Memory B cell (primary cell): ENCODE measurements around the gene RAD51AP2.
A peak's percentile ranks its signal among the peaks of the same experiment; 100 is the strongest.

Experiments used
- ATAC-seq: fragments of 150-1000 bp; cut with Tn5 transposase; 2 replicates; pipeline ENCODE4 v1.10.0; 2021; ENCODE audit warnings: low read depth, mild to moderate bottlenecking, moderate library complexity
- DNase-seq, 2 donors: peaks; one replicate each; pipeline ENCODE4 v3.0.0; 2022; ENCODE audit warnings: low spot score in 2 of 2
- H3K27ac Mint-ChIP-seq: one replicate; pipeline ENCODE4 v1.8.0; 2022; ENCODE audit warnings: mild to moderate bottlenecking, moderate library complexity, mixed read lengths
- H3K27me3 Mint-ChIP-seq: one replicate; pipeline ENCODE4 v1.8.0; 2022; ENCODE audit warnings: mixed read lengths
- H3K36me3 Mint-ChIP-seq: one replicate; pipeline ENCODE4 v1.8.0; 2022; ENCODE audit warnings: mild to moderate bottlenecking, mixed read lengths
- H3K4me1 Mint-ChIP-seq: one replicate; pipeline ENCODE4 v1.8.0; 2022; ENCODE audit warnings: mixed read lengths
- H3K4me3 Mint-ChIP-seq: one replicate; pipeline ENCODE4 v1.8.0; 2022; ENCODE audit warnings: mild to moderate bottlenecking, moderate library complexity, mixed read lengths
- H3K9me3 Mint-ChIP-seq: one replicate; pipeline ENCODE4 v1.8.0; 2022; ENCODE audit warnings: mixed read lengths

Gene RAD51AP2

GRCh38 chr2:17541531-17541950, 23.3 kb upstream of the RAD51AP2 start:
- Mint-ChIP-seq H3K36me3 (no peaks in the 10 kb centered on the region), H3K27me3 (peaks cover 26% of the 10 kb centered on the region), H3K4me1 (peaks cover 13% of the 10 kb centered on the region), H3K27ac (no peak overlapping the region), H3K9me3 (no peaks in the 10 kb centered on the region), H3K4me3 (no peak overlapping the region)
- DNase-seq (no peak), ATAC-seq (no peak)

- peak overlapping the region; percentile 48 for H3K4me3 Mint-ChIP-seq
- no peak overlapping the region for H3K27ac Mint-ChIP-seq
- H3K36me3 Mint-ChIP-seq = no peaks in the 10 kb centered on the region
- ATAC-seq (no peak), DNase-seq (no peak)
- H3K27me3 Mint-ChIP-seq = peaks cover 29% of the 10 kb centered on the region
- H3K9me3 Mint-ChIP-seq = no peaks in the 10 kb centered on the region
- peaks cover 13% of the 10 kb centered on the region for H3K4me1 Mint-ChIP-seq
Observed at GRCh38 chr2:17540813-17541530, 22.7 kb upstream of the RAD51AP2 start.

- peaks cover 33% of the 10 kb centered on the region for H3K27me3 Mint-ChIP-seq
- no peak within 1 kb of the TSS for H3K27ac Mint-ChIP-seq
Observed at GRCh38 chr2:17540093-17540812, 22.0 kb upstream of the RAD51AP2 start, which contains the start of gene VSNL1. Gene VSNL1, plus strand, starts transcription at chr2:17540696. Its CDS starts 51,379 bp downstream, at chr2:17592075.

GRCh38 chr2:17539611-17540092, 21.4 kb upstream of the RAD51AP2 start:
- peaks cover 36% of the 10 kb centered on the region for H3K27me3 Mint-ChIP-seq
- H3K27ac Mint-ChIP-seq = no peak overlapping the region
- no peaks in the 10 kb centered on the region for H3K36me3 Mint-ChIP-seq
- DNase-seq (no peak), ATAC-seq (no peak)
- H3K9me3 Mint-ChIP-seq = no peaks in the 10 kb centered on the region
- H3K4me3 Mint-ChIP-seq = no peak overlapping the region
- peaks cover 13% of the 10 kb centered on the region for H3K4me1 Mint-ChIP-seq

More at GRCh38 chr2:17540093-17540812, 22.0 kb upstream of the RAD51AP2 start, which contains the start of gene VSNL1:
- Mint-ChIP-seq H3K4me3 (peak within 1 kb of the TSS; percentile 48), H3K36me3 (no peaks in the 10 kb centered on the region), H3K9me3 (no peaks in the 10 kb centered on the region), H3K4me1 (peaks cover 13% of the 10 kb centered on the region)
- ATAC-seq (no peak), DNase-seq (no peak)

- Mint-ChIP-seq H3K36me3 (no peaks in the 10 kb centered on the region), H3K4me1 (peaks cover 13% of the 10 kb centered on the region), H3K27ac (no peak overlapping the region), H3K4me3 (peak overlapping the region; percentile 40), H3K27me3 (peaks cover 36% of the 10 kb centered on the region), H3K9me3 (no peaks in the 10 kb centered on the region)
- no peak for DNase-seq
- no peak for ATAC-seq
Observed at GRCh38 chr2:17538844-17539554, 20.8 kb upstream of the RAD51AP2 start.

GRCh38 chr2:17538022-17538843, 20.0 kb upstream of the RAD51AP2 start:
- no peaks in the 10 kb centered on the region for H3K36me3 Mint-ChIP-seq
- ATAC-seq (no peak), DNase-seq (no peak)
- H3K4me3 Mint-ChIP-seq = no peak overlapping the region
- H3K4me1 Mint-ChIP-seq = peaks cover 13% of the 10 kb centered on the region
- H3K9me3 Mint-ChIP-seq = no peaks in the 10 kb centered on the region
- no peak overlapping the region for H3K27ac Mint-ChIP-seq
- H3K27me3 Mint-ChIP-seq = peaks cover 33% of the 10 kb centered on the region

GRCh38 chr2:17536416-17536815, 18.2 kb upstream of the RAD51AP2 start:
- Mint-ChIP-seq H3K4me3 (no peak overlapping the region), H3K36me3 (no peaks in the 10 kb centered on the region), H3K27me3 (peaks cover 29% of the 10 kb centered on the region), H3K27ac (no peak overlapping the region), H3K4me1 (peaks cover 13% of the 10 kb centered on the region), H3K9me3 (no peaks in the 10 kb centered on the region)
- DNase-seq (no peak), ATAC-seq (no peak)

GRCh38 chr2:17533546-17533945, 15.3 kb upstream of the RAD51AP2 start:
- Mint-ChIP-seq H3K36me3 (no peaks in the 10 kb centered on the region), H3K4me1 (peaks cover 2% of the 10 kb centered on the region), H3K9me3 (no peaks in the 10 kb centered on the region), H3K27me3 (peaks cover 20% of the 10 kb centered on the region), H3K4me3 (no peak overlapping the region), H3K27ac (no peak overlapping the region)
- ATAC-seq (no peak), DNase-seq (no peak)

- Mint-ChIP-seq H3K27ac (no peak overlapping the region), H3K36me3 (no peaks in the 10 kb centered on the region), H3K9me3 (no peaks in the 10 kb centered on the region), H3K27me3 (peaks cover 12% of the 10 kb centered on the region), H3K4me3 (no peak overlapping the region), H3K4me1 (no peaks in the 10 kb centered on the region)
- DNase-seq (no peak), ATAC-seq (no peak)
Observed at GRCh38 chr2:17529771-17530170, 11.5 kb upstream of the RAD51AP2 start.

GRCh38 chr2:17522303-17522702, 4.1 kb upstream of the RAD51AP2 start:
- Mint-ChIP-seq H3K27me3 (peaks cover 21% of the 10 kb centered on the region), H3K27ac (no peak overlapping the region), H3K4me3 (no peak overlapping the region), H3K36me3 (no peaks in the 10 kb centered on the region), H3K4me1 (no peaks in the 10 kb centered on the region), H3K9me3 (peaks cover 2% of the 10 kb centered on the region)
- ATAC-seq (no peak), DNase-seq (no peak)

- peaks cover 2% of the 10 kb centered on the region for H3K9me3 Mint-ChIP-seq
- DNase-seq (no peak), ATAC-seq (no peak)
- H3K27ac Mint-ChIP-seq = no peak overlapping the region
- H3K4me1 Mint-ChIP-seq = no peaks in the 10 kb centered on the region
- peaks cover 20% of the 10 kb centered on the region for H3K27me3 Mint-ChIP-seq
- no peaks in the 10 kb centered on the region for H3K36me3 Mint-ChIP-seq
- no peak overlapping the region for H3K4me3 Mint-ChIP-seq
Observed at GRCh38 chr2:17521621-17522020, 3.4 kb upstream of the RAD51AP2 start.

- ATAC-seq (peak; percentile 44), DNase-seq (no peak)
- Mint-ChIP-seq H3K9me3 (peaks cover 2% of the 10 kb centered on the region), H3K36me3 (no peaks in the 10 kb centered on the region), H3K27me3 (peaks cover 17% of the 10 kb centered on the region), H3K4me1 (peaks cover 2% of the 10 kb centered on the region), H3K27ac (no peak overlapping the region), H3K4me3 (no peak overlapping the region)
Observed at GRCh38 chr2:17520761-17521160, 2.5 kb upstream of the RAD51AP2 start.

- peaks cover 15% of the 10 kb centered on the region for H3K27me3 Mint-ChIP-seq
- H3K27ac Mint-ChIP-seq = no peak overlapping the region
- H3K4me1 Mint-ChIP-seq = peaks cover 7% of the 10 kb centered on the region
- peaks cover 2% of the 10 kb centered on the region for H3K9me3 Mint-ChIP-seq
- H3K4me3 Mint-ChIP-seq = no peak overlapping the region
- DNase-seq = no peak
- H3K36me3 Mint-ChIP-seq = no peaks in the 10 kb centered on the region
- no peak for ATAC-seq
Observed at GRCh38 chr2:17519486-17519885, 1.2 kb upstream of the RAD51AP2 start.
